ENCODE data around the gene CDK14. TPM values are rescaled to one million over a fixed set of nuclear protein-coding genes. Genes with fewer than 3 reads are reported as not detected.

Gene CDK14
- total and polyA plus RNA-seq, 2 of the 8 experiments (the other 6 are each of a cell fraction or from before 2014, with no cell fraction given): 5.5 to 47.3 TPM

- no peaks in the 10 kb centered on the region for H3K79me2 ChIP-seq (ENCODE audit: control insufficient read depth in 1 of 2, insufficient read depth in 2 of 2, low read length in 2 of 2)
- no peak overlapping the region for H2AK5ac ChIP-seq (ENCODE audit: low read depth, low read length)
- ChIA-PET CTCF (ENCODE audit: partially characterized antibody) (no interaction called here), POLR2A (ENCODE audit: partially characterized antibody) (no interaction called here)
- H2BK15ac ChIP-seq (ENCODE audit: low read length): no peak overlapping the region
- no peak overlapping the region for H3K18ac ChIP-seq (ENCODE audit: extremely low read depth, low read length)
- H3K23ac ChIP-seq (ENCODE audit: insufficient read length): no peak overlapping the region
- H3K4me3 ChIP-seq (ENCODE audit: extremely low read depth in 1 of 4, insufficient read depth in 2 of 4, low read depth in 3 of 4, low read length in 4 of 4): no peak overlapping the region
- H3K4ac ChIP-seq (replicated peaks; ENCODE audit: insufficient read length, low read depth, low read length): no peak overlapping the region
- H4K91ac ChIP-seq (replicated peaks; ENCODE audit: insufficient read length, low read length): no peak overlapping the region
- DNase-seq (ENCODE audit: low read depth in 1 of 2, low spot score in 2 of 2) (no peak), FAIRE-seq (no peak)
- H3K4me2 ChIP-seq (ENCODE audit: insufficient read depth in 1 of 2, low read depth in 2 of 2, low read length in 2 of 2): no peak overlapping the region
- H3K27ac ChIP-seq (ENCODE audit: low read depth, low read length): no peak overlapping the region; the same call in 1 of the 2 replicates
- 91% methylated on average over 4 of the region's 4 CpGs; no CpG with 5 or more reads in 1 of the 2 experiments for WGBS, 2 experiments (ENCODE audit: extremely low coverage in 1 of 2, insufficient coverage in 1 of 2, insufficient read length in 1 of 2, insufficient replicate concordance in 2 of 2, low coverage in 1 of 2, low lambda C conversion rate in 2 of 2, missing lambda C conversion rate in 1 of 2)
- no peaks in the 10 kb centered on the region for H3K4me1 ChIP-seq (replicated peaks in 1 of 4; ENCODE audit: control insufficient read depth in 3 of 4, insufficient read depth in 4 of 4, low read length in 3 of 4)
- H2BK5ac ChIP-seq (ENCODE audit: low read depth, low read length): no peak overlapping the region
- H3K9me3 ChIP-seq (ENCODE audit: insufficient read depth in 2 of 2, low read depth in 1 of 2, low read length in 1 of 2): no peaks in the 10 kb centered on the region
- no peaks in the 10 kb centered on the region for H3K23me2 ChIP-seq (ENCODE audit: low read depth, low read length)
- no peak overlapping the region for H2BK12ac ChIP-seq (ENCODE audit: low read depth, low read length)
- H4K20me1 ChIP-seq (replicated peaks in 1 of 2; ENCODE audit: control insufficient read depth in 1 of 2, insufficient read depth in 2 of 2, low read length in 2 of 2): no peaks in the 10 kb centered on the region
- H2BK20ac ChIP-seq (ENCODE audit: low read length): no peak overlapping the region
- H3K9ac ChIP-seq (replicated peaks in 1 of 4; ENCODE audit: extremely low read depth in 1 of 4, low read depth in 3 of 4, low read length in 3 of 4): no peak overlapping the region
- H3K14ac ChIP-seq (ENCODE audit: insufficient read length): no peak overlapping the region
- H3K36me3 ChIP-seq (ENCODE audit: control insufficient read depth in 2 of 4, insufficient read depth in 4 of 4, low read length in 3 of 4): no peaks in the 10 kb centered on the region
- H3K27me3 ChIP-seq (replicated peaks in 1 of 4; ENCODE audit: control insufficient read depth in 3 of 4, extremely low read depth in 1 of 4, insufficient read depth in 3 of 4, low read length in 3 of 4): no peaks in the 10 kb centered on the region
- H4K5ac ChIP-seq (ENCODE audit: insufficient read length, low read depth, low read length): no peak overlapping the region
- no peak overlapping the region for H2AFZ ChIP-seq (ENCODE audit: low read length)
- no peak overlapping the region for H4K8ac ChIP-seq (ENCODE audit: extremely low read depth, insufficient read depth, low read length)
- no peak overlapping the region for H3K56ac ChIP-seq (replicated peaks; ENCODE audit: insufficient read length, low read depth, low read length)
- no peaks in the 10 kb centered on the region for H3K79me1 ChIP-seq (ENCODE audit: low read depth, low read length)
- H2BK120ac ChIP-seq (replicated peaks; ENCODE audit: low read depth, low read length): no peak overlapping the region
- TF ChIP-seq CHD7 (IDR thresholded peaks at IDR 0.05; ENCODE audit: insufficient replicate concordance, low read length): no peak
Measured at GRCh38 chr7:91005024-91005423, 408.9 kb downstream of the CDK14 start.
